IMR-90 (cell line): ENCODE data around the gene PRUNE2.

Experiments
- BHLHE40 ChIP-seq: fragments of 150-350 bp; IDR thresholded peaks from 2 replicates; pipeline ENCODE4 v1.6.1; 2016; ENCODE audit warnings: mild to moderate bottlenecking, low read depth, low read length
- CHD1 ChIP-seq: IDR thresholded peaks from 2 replicates; pipeline ENCODE4 v1.6.1; 2012; ENCODE audit warnings: low read depth, low read length, improper control_type of control experiment
- MAFK ChIP-seq: IDR thresholded peaks from 2 replicates; pipeline ENCODE4 v1.6.1; 2012; ENCODE audit warnings: low read depth, low read length, improper control_type of control experiment
- POLR2A ChIP-seq: IDR thresholded peaks from 2 replicates; pipeline ENCODE4 v1.6.1; 2012; ENCODE audit warnings: mild to moderate bottlenecking, low read depth, low read length
- RAD21 ChIP-seq: IDR thresholded peaks from 2 replicates; pipeline ENCODE4 v1.6.1; 2012; ENCODE audit warnings: low read length, improper control_type of control experiment
- RCOR1 ChIP-seq: IDR thresholded peaks from 2 replicates; pipeline ENCODE4 v1.6.1; 2012; ENCODE audit warnings: mild to moderate bottlenecking, low read length, improper control_type of control experiment; ENCODE audit not compliant: insufficient replicate concordance
- RFX5 ChIP-seq: IDR thresholded peaks from 2 replicates; pipeline ENCODE4 v1.8.0; 2012; ENCODE audit warnings: low read depth, mild to moderate bottlenecking, low read length, moderate library complexity
- TF ChIP-seq, protein P1 (sequence below): conservative IDR thresholded peaks from 2 replicates; pipeline ENCODE4 v1.5.1; 2012; ENCODE audit warnings: mild to moderate bottlenecking, low read depth, low read length, improper control_type of control experiment
- TF ChIP-seq, protein P2 (sequence below): fragments of 150-350 bp; IDR thresholded peaks from 2 replicates; pipeline ENCODE4 v1.6.1; 2017; ENCODE audit warnings: mild to moderate bottlenecking, antibody characterized with exemption, low read length, low read depth

- TF ChIP-seq, protein P1, sequence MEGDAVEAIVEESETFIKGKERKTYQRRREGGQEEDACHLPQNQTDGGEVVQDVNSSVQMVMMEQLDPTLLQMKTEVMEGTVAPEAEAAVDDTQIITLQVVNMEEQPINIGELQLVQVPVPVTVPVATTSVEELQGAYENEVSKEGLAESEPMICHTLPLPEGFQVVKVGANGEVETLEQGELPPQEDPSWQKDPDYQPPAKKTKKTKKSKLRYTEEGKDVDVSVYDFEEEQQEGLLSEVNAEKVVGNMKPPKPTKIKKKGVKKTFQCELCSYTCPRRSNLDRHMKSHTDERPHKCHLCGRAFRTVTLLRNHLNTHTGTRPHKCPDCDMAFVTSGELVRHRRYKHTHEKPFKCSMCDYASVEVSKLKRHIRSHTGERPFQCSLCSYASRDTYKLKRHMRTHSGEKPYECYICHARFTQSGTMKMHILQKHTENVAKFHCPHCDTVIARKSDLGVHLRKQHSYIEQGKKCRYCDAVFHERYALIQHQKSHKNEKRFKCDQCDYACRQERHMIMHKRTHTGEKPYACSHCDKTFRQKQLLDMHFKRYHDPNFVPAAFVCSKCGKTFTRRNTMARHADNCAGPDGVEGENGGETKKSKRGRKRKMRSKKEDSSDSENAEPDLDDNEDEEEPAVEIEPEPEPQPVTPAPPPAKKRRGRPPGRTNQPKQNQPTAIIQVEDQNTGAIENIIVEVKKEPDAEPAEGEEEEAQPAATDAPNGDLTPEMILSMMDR, result no peak
- TF ChIP-seq, protein P2, sequence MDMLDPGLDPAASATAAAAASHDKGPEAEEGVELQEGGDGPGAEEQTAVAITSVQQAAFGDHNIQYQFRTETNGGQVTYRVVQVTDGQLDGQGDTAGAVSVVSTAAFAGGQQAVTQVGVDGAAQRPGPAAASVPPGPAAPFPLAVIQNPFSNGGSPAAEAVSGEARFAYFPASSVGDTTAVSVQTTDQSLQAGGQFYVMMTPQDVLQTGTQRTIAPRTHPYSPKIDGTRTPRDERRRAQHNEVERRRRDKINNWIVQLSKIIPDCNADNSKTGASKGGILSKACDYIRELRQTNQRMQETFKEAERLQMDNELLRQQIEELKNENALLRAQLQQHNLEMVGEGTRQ, result no peak
- TF ChIP-seq RFX5 (no peak), POLR2A (no peak), RAD21 (no peak), MAFK (no peak), RCOR1 (no peak), CHD1 (no peak), BHLHE40 (no peak)
Measured at GRCh38 chr9:76886318-76886717, 19.6 kb downstream of the PRUNE2 start.
